Adipose tissue (tissue), 3 donors: Measurements from ENCODE around the gene TAC4. TPM values are rescaled to one million over a fixed set of nuclear protein-coding genes. Genes with fewer than 3 reads are reported as not detected.

Experiments used
- H3K27ac ChIP-seq: one replicate; pipeline ENCODE4 v1.5.1; 2013; ENCODE audit warnings: low read depth, low read length
- WGBS, 3 donors: extraction: QIAGEN DNeasy Blood & Tissue Kit; methylation state at CpG; one replicate each; pipeline ENCODE4 v1.1.7; 2013; 5-methylcytosine and 5-hydroxymethylcytosine counted together
- polyA plus RNA-seq, 3 donors: library from polyadenylated mRNA; stranded (reverse); fragments of 200-250 nt; gene quantifications; one replicate each; pipeline ENCODE4 v1.2.3, GENCODE V29; 2013
- donor health status: healthy with polysubstance abuse.
- donor health status: Bipolar disorder and iron deficiency.
- donor health status: healthy.

TAC4 gene, protein sequence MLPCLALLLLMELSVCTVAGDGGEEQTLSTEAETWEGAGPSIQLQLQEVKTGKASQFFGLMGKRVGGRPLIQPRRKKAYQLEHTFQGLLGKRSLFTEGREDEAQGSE
- polyA plus RNA-seq: not detected

DNA sequence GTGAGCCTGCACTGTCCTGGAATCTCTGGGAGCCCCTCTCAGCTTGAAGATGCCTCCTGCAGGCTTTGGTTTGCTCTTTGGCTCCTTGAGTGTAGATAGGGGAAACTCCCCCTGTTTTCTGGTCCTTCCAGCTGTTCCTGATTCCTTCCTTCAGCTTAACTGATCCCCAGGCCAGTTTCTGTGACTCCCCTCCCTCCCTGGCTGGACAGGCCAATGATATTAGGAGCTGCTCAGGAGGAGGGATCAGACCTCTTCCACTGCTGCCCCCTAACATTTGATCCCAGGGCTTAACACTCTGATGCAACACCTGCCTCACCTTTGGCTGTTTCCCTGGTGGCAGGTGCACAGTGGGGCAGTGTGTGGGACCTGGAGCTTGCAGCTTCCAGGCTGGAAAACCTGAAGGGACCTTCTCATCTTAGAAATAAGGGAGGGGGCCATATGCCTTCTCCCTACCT, at the start of gene TAC4:
Gene TAC4, minus strand, starts transcription at position 51 of the 455 bp plus-strand sequence. CDS start 52 bp downstream, outside the sequence.
- no peak within 1 kb of the TSS for H3K27ac ChIP-seq

DNA sequence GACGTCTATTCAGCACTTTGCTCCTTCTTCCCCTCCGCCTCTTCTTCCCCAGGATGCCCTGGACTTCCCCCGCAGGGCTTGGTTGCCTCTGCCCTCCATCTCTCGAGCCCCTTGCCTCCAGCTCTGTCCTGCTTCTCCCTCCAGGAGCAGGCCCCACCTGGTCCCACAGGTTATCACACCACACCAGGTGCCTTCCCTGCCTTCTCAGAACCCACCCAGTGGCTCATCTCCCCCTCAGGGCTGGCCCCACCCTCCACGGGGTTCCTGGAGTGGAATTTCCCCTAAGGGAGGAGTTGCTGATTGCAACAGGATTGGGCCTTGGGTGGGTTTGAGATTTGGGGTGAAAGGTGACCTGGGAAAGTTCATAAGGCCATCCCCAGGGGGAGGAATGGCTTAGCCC, 49.0 kb upstream of the TAC4 start:
- WGBS, 3 donors: 69 to 78% (median 71%) methylated on average over 5 of the region's 5 CpGs
- H3K27ac ChIP-seq: no peak overlapping the region

DNA sequence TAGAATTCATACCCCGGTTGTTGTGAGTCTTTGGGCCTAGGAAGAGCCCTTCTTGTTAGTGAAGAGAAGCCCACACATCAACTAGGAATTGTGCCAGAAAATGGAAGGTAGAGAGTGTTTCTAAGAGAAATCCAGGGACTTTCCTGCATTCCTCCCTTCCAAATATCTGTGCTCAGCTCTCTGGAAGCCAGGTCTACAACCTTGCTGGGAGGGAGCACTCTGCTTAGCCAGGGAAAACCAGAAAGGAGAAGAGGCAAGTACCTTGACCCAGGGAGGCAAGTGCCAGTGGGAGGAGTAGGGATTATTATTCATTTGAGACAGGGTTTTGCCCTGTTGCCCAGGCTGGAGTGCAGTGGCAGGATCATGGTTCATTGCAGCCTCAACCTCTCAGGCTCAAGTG, 48.4 kb upstream of the TAC4 start:
- WGBS, 3 donors: 81 to 86% (median 81%) methylated on average over 1 of the region's 1 CpG
- no peak overlapping the region for H3K27ac ChIP-seq

DNA sequence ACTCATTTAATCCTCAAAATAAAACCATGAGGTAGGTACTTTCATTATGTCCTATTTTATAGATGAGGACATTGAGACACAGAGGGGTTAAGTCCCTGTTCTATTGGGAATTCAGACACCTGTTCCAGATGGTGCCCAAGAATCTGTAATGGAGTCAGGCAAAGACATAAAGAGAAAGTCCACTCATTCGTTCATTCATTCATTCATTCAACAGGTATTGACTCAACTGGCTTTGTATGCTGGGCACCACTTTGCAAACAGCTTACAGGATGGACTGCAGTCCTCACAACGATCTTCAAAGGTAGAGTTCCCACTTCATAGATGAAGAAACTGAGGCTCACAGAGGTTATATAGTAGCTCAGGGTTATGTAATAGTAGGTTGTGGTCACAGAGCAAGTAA, 47.9 kb upstream of the TAC4 start:
- H3K27ac ChIP-seq: no peak overlapping the region
- 50 to 74% (median 66%) methylated on average over 2 of the region's 2 CpGs for WGBS, 3 donors

DNA sequence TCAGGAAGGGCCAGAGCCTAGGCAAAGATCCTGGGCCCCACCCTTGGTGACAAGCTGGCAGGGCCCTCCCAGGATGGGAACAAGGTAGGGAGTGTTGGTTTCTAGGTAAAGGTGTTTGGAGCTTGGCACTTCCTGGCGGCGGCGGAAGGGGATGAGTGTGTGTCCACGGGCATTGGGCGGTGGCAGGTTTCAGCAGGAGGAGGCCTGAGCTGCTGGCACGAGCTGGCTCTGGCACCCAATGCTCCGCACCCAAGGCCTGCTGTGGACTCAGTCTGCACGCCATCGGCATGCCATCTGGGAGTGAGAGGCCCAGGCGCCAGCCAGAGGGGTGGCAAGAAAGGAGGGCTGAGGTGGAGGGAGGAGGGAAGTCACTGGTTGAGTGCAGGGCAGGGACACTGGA, 46.9 kb upstream of the TAC4 start:
- H3K27ac ChIP-seq: no peak overlapping the region
- 84 to 86% (median 85%) methylated on average over 10 of the region's 10 CpGs for WGBS, 3 donors

DNA sequence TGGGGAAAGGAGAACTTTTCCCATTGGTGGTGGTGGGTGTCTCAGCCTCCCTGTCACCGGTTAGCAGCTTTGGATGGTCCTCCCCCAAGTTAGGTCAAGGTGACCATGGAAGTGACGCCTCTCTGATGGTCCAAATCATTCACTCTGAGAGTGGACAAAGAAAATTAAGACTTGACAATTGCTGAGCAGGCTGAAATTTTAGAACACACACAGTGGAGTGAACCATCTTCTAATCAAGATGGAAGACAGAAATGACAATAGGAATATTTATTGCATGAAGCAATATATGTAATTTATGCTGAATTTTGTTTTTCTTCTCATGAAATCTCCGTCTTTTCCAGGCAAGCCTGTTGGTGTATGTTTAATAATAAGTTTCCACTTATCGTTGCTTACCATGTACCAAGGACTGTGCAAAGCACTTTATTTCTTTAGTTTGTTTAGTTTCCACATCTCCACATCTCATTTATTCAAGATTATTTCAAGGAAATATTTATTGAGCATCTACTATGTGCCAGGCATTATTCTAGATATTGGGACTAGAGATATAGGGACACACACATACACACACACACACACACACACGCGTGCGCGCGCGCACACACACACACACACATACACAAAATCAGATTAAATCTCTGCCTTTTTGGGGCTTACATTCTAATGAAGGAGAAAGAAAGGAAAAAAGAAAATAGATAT, 44.0 kb upstream of the TAC4 start:
- no peak overlapping the region for H3K27ac ChIP-seq
- 74 to 83% (median 78%) methylated on average over 10 of the region's 10 CpGs for WGBS, 3 donors

DNA sequence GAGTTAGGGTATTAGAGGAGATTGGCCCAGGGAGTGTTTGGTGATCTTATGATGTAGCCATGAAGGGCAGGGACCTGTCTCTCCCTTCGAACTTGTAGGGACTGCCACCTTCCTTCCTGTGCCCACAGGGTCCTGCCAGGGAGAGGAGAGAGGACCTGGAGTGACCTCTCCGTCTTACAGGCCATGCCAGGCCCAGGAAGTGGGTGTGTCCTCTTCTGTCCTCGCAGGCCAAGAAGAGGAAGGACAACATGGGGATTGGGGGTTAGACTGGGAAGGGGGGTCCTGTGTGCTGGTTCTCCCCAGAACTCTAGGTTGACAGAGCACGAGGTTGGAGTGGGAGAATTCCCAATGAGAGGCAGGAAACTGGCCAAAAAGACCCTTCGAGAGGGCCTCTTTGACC, 43.4 kb upstream of the TAC4 start:
- H3K27ac ChIP-seq: no peak overlapping the region
- WGBS, 3 donors: 63 to 80% (median 67%) methylated on average over 5 of the region's 5 CpGs

DNA sequence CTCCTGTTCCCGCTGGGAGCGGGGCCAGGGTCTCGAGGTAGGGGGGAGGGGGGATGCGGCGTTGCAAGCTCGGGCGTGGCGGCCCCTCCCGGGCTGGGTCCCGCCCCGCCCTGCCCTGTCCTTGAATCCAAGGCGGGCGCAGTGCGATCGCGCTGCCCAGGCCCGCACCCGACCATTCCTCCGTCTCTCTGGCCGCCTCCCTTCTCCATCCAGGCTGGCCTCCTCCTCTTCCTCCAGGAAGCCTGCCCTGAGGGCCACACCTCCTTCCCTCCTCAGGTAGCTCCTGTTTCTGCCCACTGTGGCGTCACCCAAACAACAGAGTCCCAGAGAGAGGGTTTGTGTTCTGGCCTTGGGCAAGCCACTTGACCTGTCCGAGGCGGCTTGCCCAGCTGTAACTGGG, 43.0 kb upstream of the TAC4 start:
- H3K27ac ChIP-seq: no peak overlapping the region
- 45 to 60% (median 46%) methylated on average over 13 to 23 of the region's 23 CpGs for WGBS, 3 donors

DNA sequence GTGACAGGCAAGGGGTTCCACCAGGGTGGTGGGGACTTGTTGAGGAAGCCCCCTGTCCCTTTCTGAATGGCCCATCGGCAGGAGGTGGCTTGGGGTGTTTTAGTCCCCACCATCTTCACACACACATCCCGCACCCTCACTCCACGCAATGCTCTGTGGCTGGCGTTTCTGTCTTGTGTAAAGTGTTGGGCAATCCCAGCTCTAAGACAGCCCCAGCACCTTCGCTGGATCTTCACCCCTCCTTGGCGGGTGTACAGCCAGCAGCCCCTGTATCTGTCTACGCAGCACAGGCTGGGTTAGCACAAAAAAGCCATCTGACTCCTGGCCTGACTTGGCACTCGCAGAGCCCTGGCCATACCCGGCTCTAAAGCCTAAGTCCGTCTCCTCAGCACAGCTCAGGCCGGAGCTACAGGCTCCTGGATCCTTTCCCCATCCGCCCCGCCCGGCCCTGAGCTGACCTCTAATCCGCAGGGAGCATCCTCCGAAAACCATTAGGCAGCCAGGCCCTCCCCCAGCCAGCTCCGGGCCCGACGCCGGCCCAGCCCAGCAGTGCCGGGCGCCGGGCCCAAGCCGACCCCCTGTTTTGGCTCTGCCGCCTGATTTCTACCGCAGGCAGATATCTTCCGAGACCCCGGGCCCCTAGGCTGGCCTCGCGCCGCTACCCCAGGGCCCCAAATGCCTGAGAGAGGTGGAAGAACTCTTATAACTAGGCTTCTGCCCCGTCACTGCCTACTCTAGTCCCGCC, 42.4 kb upstream of the TAC4 start:
- WGBS, 3 donors: 20 to 69% (median 21%) methylated on average over 33 of the region's 33 CpGs
- H3K27ac ChIP-seq: no peak overlapping the region

DNA sequence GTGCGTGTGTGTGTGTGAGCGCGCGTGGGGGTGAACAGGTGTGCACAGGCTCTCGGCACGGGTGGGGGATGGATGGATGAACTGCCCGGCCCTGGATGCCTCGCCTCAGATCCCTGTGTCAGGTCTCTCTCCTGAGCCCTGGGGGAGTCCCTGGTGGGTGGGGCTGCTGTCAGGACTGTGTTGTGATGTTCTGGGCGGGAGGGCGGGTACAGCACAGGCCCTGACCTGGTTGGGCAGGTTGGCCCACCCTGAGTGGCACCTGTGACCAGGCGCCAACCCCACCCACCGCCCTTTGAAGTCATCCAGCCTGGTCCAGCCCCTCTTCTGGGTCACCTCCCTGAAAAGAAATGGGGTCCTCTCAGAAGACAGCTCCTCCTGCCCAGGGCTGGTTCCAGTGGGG, 41.6 kb upstream of the TAC4 start:
- H3K27ac ChIP-seq: no peak overlapping the region
- 88 to 92% (median 91%) methylated on average over 10 to 12 of the region's 12 CpGs for WGBS, 3 donors

DNA sequence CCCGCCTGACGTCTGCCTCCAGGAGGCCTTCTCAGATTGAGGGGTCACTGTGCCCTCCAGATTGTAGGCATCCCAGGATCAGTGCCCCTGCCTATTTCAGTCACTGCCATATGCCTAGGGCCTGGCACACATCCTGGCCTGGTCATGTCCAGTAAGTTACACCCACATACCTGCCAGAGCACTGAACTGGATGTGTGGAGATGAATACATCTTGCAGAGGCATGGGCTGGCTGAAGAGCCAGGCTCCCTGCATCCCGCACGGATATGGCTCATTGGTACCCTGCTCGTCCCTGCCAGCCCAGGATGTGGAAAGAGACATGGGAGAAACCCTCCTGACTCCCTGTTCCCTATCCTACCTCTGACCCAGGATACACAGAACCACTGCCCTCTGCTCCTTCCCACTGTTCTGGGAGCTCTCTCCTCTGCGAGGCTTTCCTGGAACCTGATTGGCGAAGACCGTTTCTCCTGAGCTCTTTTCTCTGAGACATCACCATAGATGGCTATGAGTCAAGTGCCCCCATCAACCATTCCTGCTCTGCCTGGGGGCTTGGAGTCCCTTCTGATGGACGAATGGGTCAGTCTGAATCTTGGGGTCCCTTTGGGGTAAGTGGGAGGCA, 40.0 kb upstream of the TAC4 start:
- H3K27ac ChIP-seq: no peak overlapping the region
- WGBS, 3 donors: 83 to 84% (median 83%) methylated on average over 9 of the region's 9 CpGs

DNA sequence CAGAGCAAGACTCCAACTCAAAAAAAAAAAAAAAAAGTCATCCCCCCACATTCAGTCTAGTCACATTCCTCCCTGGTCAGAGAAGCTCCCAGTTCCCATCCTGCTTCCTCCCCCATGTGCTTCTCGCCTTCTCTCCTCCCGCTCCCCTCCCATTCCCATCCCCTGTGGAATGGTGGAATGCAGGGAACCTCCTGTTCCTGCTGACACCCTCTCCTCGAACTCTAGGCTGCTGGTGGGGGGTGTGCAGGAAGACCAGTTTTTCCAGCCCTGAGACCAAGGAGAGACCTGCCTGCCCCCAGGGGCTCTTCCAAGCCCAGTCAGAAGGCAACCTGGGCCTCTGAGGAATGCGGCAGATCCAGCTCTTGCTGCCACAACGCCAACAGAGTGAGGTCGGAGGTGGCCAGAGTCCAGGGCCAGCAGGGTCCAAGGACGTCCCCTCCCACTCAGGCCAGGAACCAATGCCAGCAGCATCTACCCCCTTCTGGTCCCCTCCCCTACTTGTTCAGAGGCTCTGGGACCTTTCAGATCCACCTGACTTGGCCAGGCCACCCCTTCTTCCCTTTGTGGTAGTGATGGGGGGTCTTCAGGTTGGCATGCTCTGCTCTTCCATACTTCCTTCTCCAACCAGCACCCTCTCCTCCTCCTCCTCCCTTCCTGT, 39.3 kb upstream of the TAC4 start:
- 38 to 56% (median 44%) methylated on average over 7 of the region's 7 CpGs for WGBS, 3 donors
- no peak overlapping the region for H3K27ac ChIP-seq

DNA sequence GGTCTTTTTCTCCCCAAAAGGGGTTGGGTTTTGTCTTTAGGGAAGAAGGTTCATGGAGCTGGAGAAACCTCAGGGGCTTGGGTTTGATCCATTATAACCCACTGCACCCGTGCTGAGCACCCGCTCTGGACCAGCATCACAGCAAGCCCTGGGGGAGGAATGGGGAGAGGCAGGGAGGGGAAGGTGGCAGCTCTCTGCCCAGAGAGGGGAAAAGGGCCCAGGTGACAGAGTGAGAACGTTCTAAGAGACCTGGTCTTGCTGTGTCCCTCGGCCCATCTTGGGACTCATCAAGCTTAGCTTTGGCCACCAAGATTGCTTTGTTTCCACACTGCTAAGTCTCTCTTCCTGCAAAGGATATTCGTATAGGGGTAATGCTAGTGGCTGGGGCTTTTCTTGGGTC, 38.2 kb upstream of the TAC4 start:
- 77 to 84% (median 82%) methylated on average over 5 of the region's 5 CpGs for WGBS, 3 donors
- H3K27ac ChIP-seq: no peak overlapping the region

DNA sequence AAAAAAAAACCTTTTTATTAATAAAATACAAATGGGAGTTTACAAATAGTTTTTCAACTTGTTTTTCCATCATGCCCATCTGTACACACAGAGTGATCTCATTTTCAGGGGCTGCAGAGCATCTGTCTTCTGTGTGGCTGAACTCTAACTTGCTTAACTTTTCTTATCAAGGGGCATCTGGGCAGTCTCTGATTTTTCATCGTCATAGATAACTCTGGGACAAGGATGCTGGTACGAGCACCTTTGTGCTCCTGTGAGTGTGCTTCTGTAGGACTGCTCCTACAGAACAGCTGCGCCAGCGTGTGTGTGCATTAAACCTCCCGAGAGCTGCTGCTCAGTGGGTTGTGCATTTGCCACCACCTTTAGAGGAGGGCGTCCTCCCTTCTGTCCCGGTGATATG, 34.6 kb upstream of the TAC4 start:
- 52 to 61% (median 52%) methylated on average over 7 of the region's 7 CpGs for WGBS, 3 donors
- H3K27ac ChIP-seq: no peak overlapping the region

DNA sequence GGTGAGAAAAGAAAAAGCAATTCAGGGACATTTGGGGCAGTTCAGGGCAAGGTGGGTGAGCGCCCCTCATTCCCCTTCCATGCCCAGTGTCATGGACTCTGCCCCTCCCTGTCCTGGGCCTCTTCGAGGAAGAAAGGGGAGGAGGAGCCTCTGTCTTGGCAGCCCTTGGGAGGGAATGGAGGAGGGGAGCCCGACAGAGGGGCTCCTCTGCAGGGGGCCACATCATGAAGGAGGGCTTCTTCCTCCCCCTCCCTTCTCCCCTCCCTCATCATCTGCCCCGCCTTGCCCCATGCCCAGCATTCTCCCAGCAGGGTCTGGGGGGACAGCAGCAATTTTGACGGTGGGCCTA, 33.2 kb upstream of the TAC4 start:
- 36 to 41% (median 39%) methylated on average over 4 to 5 of the region's 5 CpGs for WGBS, 3 donors
- H3K27ac ChIP-seq: no peak overlapping the region

DNA sequence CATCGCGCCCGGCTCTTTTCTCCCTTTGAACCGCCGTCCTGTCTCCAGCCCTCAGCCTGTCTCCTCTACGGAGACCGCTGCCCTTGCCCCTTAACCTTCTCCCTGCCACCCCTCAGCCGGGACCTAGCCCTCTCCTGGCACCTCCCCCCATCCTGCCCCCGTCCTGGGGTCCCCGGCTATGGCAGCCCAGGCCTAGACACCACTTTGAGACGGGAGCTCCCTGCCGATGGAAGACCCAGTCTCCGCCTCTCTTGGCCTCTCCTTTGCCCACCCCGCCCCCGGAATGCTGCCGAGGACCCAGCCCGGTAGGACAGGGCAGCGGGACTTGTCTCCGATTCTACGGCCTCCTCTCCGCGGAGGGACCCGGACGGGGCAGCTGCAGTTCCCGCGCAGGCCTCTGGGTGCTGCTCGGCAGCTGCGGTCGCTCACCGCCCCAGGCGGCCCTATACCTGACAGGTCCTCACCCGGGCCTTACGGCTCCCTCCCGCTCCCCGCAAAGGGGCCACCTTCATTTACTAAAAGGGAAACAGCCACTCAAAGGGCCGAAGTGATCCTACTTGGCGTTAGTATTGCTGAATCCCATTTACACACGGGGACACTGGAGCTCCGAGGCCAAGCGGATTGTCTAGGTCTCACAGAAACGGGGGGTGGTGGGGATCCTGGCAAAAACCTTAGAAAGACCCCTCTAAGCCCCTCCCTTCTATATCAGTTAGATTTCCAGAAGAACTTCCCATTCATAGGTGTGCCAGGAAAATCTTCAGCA, 32.6 kb upstream of the TAC4 start:
- H3K27ac ChIP-seq: no peak overlapping the region
- WGBS, 3 donors: 7 to 8% (median 8%) methylated on average over 40 to 41 of the region's 41 CpGs

DNA sequence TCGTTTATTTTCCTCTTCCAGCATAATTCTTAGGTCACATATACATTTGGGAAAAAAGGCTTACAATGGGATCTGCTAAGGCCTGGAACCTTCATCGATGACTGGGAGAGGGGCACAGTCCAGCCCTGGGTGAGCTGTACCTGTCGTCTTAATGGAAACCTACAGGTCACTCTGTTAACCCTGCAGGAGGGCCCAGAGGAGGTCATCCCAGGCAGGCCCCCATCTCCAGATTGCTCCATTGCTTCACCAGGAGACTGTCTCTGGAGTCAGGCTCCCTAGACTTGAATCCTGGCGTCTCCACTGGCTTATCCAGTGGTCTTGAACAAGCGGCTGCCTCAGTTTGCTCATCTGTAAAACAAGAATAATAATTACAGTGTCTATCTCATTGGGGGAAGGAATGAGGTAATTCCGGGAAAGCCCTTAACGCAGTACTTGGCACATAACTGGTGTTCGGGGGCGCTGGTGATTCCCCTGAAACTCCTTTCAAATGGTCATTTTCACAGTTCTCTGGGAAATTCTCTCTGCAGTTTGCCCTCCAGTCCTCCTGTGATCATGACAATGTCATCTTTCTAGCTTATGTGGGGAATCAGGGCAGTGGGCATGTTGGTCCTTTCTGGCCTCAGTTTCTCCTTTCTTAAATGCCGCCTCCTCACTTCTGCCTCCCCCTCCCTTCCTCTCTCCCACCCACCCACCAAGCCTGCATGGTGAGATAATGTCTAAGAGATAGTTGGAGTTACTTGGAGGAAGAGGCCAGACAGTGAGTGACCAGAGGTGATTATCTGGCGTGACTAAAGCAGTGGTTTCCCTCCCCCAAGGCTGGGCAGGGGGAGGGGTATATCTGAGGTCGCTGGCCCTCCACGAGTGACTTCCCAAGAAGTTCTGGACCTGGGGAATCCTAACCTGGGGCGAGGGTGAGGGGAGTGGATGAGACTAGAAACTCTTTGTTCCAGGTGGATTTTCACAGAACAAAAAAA, 31.3 kb upstream of the TAC4 start:
- 65 to 68% (median 65%) methylated on average over 14 of the region's 14 CpGs for WGBS, 3 donors
- H3K27ac ChIP-seq: no peak overlapping the region
